GM23338 (cell line): Measurements from ENCODE around the gene SPATA33. TPM values are rescaled to one million over a fixed set of nuclear protein-coding genes. Genes with fewer than 3 reads are reported as not detected.

Source experiments
- ATAC-seq: fragments of 200-7000 bp; cut with Tn5 transposase; 3 replicates; pipeline ENCODE4 v1.9.1; 2020
- DNase-seq: peaks from one replicate; pipeline ENCODE4 v3.0.0-alpha.2; 2015; ENCODE audit warnings: low spot score
- H2AFZ ChIP-seq: fragments of 200-600 bp; sonication (generic); 2 replicates; pipeline ENCODE4 v1.8.0; 2016; ENCODE audit warnings: antibody characterized with exemption, mild to moderate bottlenecking, moderate library complexity
- H3F3A ChIP-seq: fragments of 200-600 bp; sonication (generic); replicated peaks from 2 replicates; pipeline ENCODE4 v1.8.0; 2017; ENCODE audit warnings: antibody characterized with exemption, mixed run types, low read depth
- H3K27ac ChIP-seq: fragments of 200-600 bp; sonication (generic); 2 replicates; pipeline ENCODE4 v1.6.1; 2016; ENCODE audit warnings: low read depth
- H3K27me3 ChIP-seq: fragments of 200-600 bp; sonication (generic); 2 replicates; pipeline ENCODE4 v1.8.0; 2016; ENCODE audit warnings: mild to moderate bottlenecking, mixed run types, moderate library complexity; ENCODE audit not compliant: insufficient read depth
- H3K36me3 ChIP-seq: fragments of 200-600 bp; sonication (generic); 2 replicates; pipeline ENCODE4 v1.8.0; 2016; ENCODE audit warnings: mild to moderate bottlenecking; ENCODE audit not compliant: insufficient read depth
- H3K4me1 ChIP-seq: fragments of 200-600 bp; sonication (generic); 2 replicates; pipeline ENCODE4 v1.8.0; 2016; ENCODE audit warnings: mild to moderate bottlenecking, moderate library complexity; ENCODE audit not compliant: insufficient read depth
- H3K4me2 ChIP-seq: fragments of 200-600 bp; sonication (generic); 2 replicates; pipeline ENCODE4 v1.7.1; 2017; ENCODE audit warnings: mixed run types
- H3K4me3 ChIP-seq: fragments of 200-600 bp; sonication (generic); 2 replicates; pipeline ENCODE4 v1.6.1; 2016; ENCODE audit warnings: mixed run types
- H3K79me2 ChIP-seq: fragments of 200-600 bp; sonication (generic); replicated peaks from 2 replicates; pipeline ENCODE4 v1.8.0; 2017; ENCODE audit warnings: mild to moderate bottlenecking; ENCODE audit not compliant: insufficient read depth
- H3K9me2 ChIP-seq: fragments of 200-600 bp; sonication (generic); 2 replicates; pipeline ENCODE4 v1.8.0; 2017; ENCODE audit not compliant: insufficient read depth
- H4K20me1 ChIP-seq: fragments of 200-600 bp; sonication (generic); replicated peaks from 2 replicates; pipeline ENCODE4 v1.8.0; 2017; ENCODE audit warnings: mild to moderate bottlenecking; ENCODE audit not compliant: insufficient read depth
- H3K27ac Mint-ChIP-seq: 2 replicates; pipeline ENCODE4 v1.8.0; 2020; ENCODE audit warnings: inconsistent platforms, mild to moderate bottlenecking, moderate library complexity, mixed read lengths
- H3K27me3 Mint-ChIP-seq: 3 replicates; pipeline ENCODE4 v1.8.0; 2022; ENCODE audit warnings: low read depth, mild to moderate bottlenecking, moderate library complexity, mixed read lengths, inconsistent platforms; ENCODE audit not compliant: insufficient read depth, poor library complexity
- H3K36me3 Mint-ChIP-seq: 3 replicates; pipeline ENCODE4 v1.8.0; 2021; ENCODE audit warnings: low read depth, mild to moderate bottlenecking, inconsistent platforms, moderate library complexity, mixed read lengths
- H3K4me1 Mint-ChIP-seq: 3 replicates; pipeline ENCODE4 v1.8.0; 2020; ENCODE audit warnings: mild to moderate bottlenecking, inconsistent platforms, mixed read lengths
- H3K4me3 Mint-ChIP-seq: 3 replicates; pipeline ENCODE4 v1.8.0; 2021; ENCODE audit warnings: moderate library complexity, mild to moderate bottlenecking, inconsistent platforms, mixed read lengths
- H3K9me3 Mint-ChIP-seq: 3 replicates; pipeline ENCODE4 v1.8.0; 2020; ENCODE audit warnings: moderate library complexity, mild to moderate bottlenecking, inconsistent platforms, mixed read lengths
- CREB1 ChIP-seq: fragments of 250-450 bp; sonication (Bioruptor Pico); IDR thresholded peaks from 2 replicates; pipeline ENCODE4 v1.5.0; 2020; ENCODE audit warnings: low read depth, mild to moderate bottlenecking, moderate library complexity
- EZH2 ChIP-seq: fragments of 200-600 bp; sonication (generic); IDR thresholded peaks from one replicate; pipeline ENCODE4 v1.8.0; 2017; ENCODE audit warnings: antibody characterized with exemption, mild to moderate bottlenecking, low read depth; ENCODE audit not compliant: unreplicated experiment
- JUNB ChIP-seq: IDR thresholded peaks from one replicate; pipeline ENCODE4 v1.6.1; 2016; ENCODE audit warnings: antibody characterized with exemption; ENCODE audit not compliant: unreplicated experiment
- NANOG ChIP-seq: IDR thresholded peaks from 2 replicates; pipeline ENCODE4 v1.6.1; 2016; ENCODE audit warnings: antibody characterized with exemption, borderline replicate concordance
- POLR2AphosphoS5 ChIP-seq: IDR thresholded peaks from 2 replicates; pipeline ENCODE4 v1.6.1; 2016; ENCODE audit warnings: antibody characterized with exemption, low read depth
- STAT1 ChIP-seq: IDR thresholded peaks from one replicate; pipeline ENCODE4 v1.6.1; 2016; ENCODE audit warnings: antibody characterized with exemption; ENCODE audit not compliant: unreplicated experiment
- ZNF114 ChIP-seq: fragments of 250-450 bp; sonication (Bioruptor Pico); IDR thresholded peaks from 2 replicates; pipeline ENCODE4 v1.5.0; 2020; ENCODE audit warnings: mild to moderate bottlenecking, moderate library complexity
- ZNF331 ChIP-seq: fragments of 250-450 bp; sonication (Bioruptor Pico); IDR thresholded peaks from 2 replicates; pipeline ENCODE4 v1.5.0; 2020; ENCODE audit warnings: low read depth, mild to moderate bottlenecking, moderate library complexity
- polyA plus RNA-seq: library from polyadenylated mRNA; unstranded; fragments of >200 nt; fragmentation: Nextera tagmentation; extraction: Ambion mirVana; gene quantifications from 2 replicates; pipeline ENCODE4 v1.2.1, GENCODE V29; 2016
- total RNA-seq: library from RNA; depleted of rRNA; stranded (reverse); fragments of >200 nt; shearing (Covaris generic); gene quantifications from 2 replicates; pipeline ENCODE4 v1.2.3, GENCODE V29; 2014
- TF ChIP-seq, protein P1 (sequence below): fragments of 250-450 bp; sonication (Bioruptor Pico); IDR thresholded peaks from 2 replicates; pipeline ENCODE4 v1.5.0; 2020; ENCODE audit warnings: mild to moderate bottlenecking, moderate library complexity
- TF ChIP-seq, protein P2 (sequence below): IDR thresholded peaks from 2 replicates; pipeline ENCODE4 v1.6.1; 2016; ENCODE audit warnings: antibody characterized with exemption
- TF ChIP-seq, protein P3 (sequence below), 2 experiments: fragments of 200-600 bp in 1 of 2; sonication (generic) in 1 of 2; conservative IDR thresholded peaks; 2 replicates each; pipeline versions ENCODE4 v1.5.1 to v1.6.1; 2016 to 2017; ENCODE audit warnings: antibody characterized with exemption in 2 of 2, low read depth in 2 of 2, mild to moderate bottlenecking in 2 of 2, moderate library complexity in 1 of 2

The SPATA33 gene
- total and polyA plus RNA-seq, 2 experiments from 2014 or later, result 5.8 to 17.4 TPM

DNA sequence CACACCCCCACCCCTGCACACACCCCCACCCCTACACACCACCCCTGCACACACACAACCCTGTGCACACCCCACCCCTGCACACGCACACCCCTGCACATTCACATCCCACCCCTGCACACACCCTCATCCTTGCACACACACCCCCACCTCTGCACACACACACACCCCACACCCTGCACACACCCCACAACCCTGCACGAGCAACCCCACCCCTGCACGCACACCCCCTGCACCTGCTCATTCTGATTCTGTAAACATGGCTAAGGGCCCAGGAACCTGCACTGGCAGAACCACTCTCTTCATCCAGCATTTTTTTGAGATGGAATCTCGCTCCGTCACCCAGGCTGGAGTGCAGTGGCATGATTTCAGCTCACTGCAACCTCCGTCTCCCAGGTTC, 18.3 kb upstream of the SPATA33 start (continued):
- TF ChIP-seq, protein P1, sequence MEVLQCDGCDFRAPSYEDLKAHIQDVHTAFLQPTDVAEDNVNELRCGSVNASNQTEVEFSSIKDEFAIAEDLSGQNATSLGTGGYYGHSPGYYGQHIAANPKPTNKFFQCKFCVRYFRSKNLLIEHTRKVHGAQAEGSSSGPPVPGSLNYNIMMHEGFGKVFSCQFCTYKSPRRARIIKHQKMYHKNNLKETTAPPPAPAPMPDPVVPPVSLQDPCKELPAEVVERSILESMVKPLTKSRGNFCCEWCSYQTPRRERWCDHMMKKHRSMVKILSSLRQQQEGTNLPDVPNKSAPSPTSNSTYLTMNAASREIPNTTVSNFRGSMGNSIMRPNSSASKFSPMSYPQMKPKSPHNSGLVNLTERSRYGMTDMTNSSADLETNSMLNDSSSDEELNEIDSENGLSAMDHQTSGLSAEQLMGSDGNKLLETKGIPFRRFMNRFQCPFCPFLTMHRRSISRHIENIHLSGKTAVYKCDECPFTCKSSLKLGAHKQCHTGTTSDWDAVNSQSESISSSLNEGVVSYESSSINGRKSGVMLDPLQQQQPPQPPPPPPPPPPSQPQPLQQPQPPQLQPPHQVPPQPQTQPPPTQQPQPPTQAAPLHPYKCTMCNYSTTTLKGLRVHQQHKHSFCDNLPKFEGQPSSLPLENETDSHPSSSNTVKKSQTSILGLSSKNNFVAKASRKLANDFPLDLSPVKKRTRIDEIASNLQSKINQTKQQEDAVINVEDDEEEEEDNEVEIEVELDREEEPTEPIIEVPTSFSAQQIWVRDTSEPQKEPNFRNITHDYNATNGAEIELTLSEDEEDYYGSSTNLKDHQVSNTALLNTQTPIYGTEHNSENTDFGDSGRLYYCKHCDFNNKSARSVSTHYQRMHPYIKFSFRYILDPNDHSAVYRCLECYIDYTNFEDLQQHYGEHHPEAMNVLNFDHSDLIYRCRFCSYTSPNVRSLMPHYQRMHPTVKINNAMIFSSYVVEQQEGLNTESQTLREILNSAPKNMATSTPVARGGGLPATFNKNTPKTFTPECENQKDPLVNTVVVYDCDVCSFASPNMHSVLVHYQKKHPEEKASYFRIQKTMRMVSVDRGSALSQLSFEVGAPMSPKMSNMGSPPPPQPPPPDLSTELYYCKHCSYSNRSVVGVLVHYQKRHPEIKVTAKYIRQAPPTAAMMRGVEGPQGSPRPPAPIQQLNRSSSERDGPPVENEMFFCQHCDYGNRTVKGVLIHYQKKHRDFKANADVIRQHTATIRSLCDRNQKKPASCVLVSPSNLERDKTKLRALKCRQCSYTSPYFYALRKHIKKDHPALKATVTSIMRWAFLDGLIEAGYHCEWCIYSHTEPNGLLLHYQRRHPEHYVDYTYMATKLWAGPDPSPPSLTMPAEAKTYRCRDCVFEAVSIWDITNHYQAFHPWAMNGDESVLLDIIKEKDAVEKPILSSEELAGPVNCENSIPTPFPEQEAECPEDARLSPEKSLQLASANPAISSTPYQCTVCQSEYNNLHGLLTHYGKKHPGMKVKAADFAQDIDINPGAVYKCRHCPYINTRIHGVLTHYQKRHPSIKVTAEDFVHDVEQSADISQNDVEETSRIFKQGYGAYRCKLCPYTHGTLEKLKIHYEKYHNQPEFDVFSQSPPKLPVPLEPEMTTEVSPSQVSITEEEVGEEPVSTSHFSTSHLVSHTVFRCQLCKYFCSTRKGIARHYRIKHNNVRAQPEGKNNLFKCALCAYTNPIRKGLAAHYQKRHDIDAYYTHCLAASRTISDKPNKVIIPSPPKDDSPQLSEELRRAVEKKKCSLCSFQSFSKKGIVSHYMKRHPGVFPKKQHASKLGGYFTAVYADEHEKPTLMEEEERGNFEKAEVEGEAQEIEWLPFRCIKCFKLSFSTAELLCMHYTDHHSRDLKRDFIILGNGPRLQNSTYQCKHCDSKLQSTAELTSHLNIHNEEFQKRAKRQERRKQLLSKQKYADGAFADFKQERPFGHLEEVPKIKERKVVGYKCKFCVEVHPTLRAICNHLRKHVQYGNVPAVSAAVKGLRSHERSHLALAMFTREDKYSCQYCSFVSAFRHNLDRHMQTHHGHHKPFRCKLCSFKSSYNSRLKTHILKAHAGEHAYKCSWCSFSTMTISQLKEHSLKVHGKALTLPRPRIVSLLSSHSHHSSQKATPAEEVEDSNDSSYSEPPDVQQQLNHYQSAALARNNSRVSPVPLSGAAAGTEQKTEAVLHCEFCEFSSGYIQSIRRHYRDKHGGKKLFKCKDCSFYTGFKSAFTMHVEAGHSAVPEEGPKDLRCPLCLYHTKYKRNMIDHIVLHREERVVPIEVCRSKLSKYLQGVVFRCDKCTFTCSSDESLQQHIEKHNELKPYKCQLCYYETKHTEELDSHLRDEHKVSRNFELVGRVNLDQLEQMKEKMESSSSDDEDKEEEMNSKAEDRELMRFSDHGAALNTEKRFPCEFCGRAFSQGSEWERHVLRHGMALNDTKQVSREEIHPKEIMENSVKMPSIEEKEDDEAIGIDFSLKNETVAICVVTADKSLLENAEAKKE (CRISPR knock-in tag), result no peak
- TF ChIP-seq POLR2AphosphoS5, result no peak
- TF ChIP-seq ZNF114 (CRISPR knock-in tag), result no peak
- TF ChIP-seq STAT1, result no peak
- TF ChIP-seq NANOG, result no peak
- TF ChIP-seq EZH2, result no peak

DNA sequence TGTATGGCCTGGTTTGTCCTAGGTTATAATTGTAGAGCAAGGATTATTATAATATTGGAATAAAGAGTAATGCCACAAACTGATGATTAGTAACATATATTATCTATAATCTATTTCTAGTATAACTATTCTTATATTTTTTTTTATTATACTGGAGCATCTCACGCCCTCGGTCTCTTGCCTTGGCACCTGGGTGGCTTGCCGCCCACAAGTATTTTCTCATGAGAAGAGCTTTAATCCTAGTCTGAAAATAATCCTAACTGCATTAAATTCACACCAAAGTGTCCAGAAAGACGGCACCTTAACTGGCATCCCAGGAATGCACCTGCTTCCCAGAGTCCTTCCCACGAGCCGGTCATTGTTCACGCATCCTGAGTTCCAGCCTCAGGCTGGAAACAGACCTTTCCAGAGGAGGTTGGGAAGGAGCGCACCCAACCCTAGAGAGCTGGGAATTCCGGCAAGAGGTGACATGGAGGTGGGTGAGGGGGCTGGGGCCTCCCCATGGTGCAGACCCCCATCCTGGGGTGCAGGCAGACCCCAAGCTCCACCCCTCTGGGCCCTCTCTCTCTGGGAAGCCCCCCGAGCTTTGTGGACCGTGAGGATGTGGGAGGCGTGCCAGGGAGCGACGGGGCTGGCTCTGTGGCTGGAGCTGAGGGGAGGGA, 16.0 kb upstream of the SPATA33 start:
- no peaks in the 10 kb centered on the region for H3K27me3 ChIP-seq
- H3K27ac ChIP-seq, result no peak overlapping the region
- 0 out of 2 replicates have a peak, but pooled peaks cover 3% of the 10 kb centered on the region for H4K20me1 ChIP-seq
- no peak overlapping the region for H3K4me2 ChIP-seq
- Mint-ChIP-seq H3K4me3 (no peak overlapping the region), H3K4me1 (peaks cover 6% of the 10 kb centered on the region; the same call in 2 of the 3 replicates), H3K27ac (no peak overlapping the region), H3K36me3 (peaks cover 10% of the 10 kb centered on the region), H3K27me3 (peaks cover 14% of the 10 kb centered on the region), H3K9me3 (no peaks in the 10 kb centered on the region; the same call in 2 of the 3 replicates)
- no peaks in the 10 kb centered on the region for H3K4me1 ChIP-seq
- peaks cover 4% of the 10 kb centered on the region; the same call in 1 of the 2 replicates for H3F3A ChIP-seq
- no peaks in the 10 kb centered on the region for H3K9me2 ChIP-seq
- ATAC-seq (peak; percentile 12; the same call in 2 of the 3 replicates), DNase-seq (peak; percentile 66)
- no peaks in the 10 kb centered on the region for H3K36me3 ChIP-seq
- no peaks in the 10 kb centered on the region for H3K79me2 ChIP-seq
- no peak overlapping the region for H2AFZ ChIP-seq
- H3K4me3 ChIP-seq, result no peak overlapping the region
- TF ChIP-seq CREB1 (CRISPR knock-in tag), result no peak
- no peak for TF ChIP-seq NANOG
- no peak for TF ChIP-seq JUNB
- no peak for TF ChIP-seq ZNF114 (CRISPR knock-in tag)
- TF ChIP-seq, protein P2, sequence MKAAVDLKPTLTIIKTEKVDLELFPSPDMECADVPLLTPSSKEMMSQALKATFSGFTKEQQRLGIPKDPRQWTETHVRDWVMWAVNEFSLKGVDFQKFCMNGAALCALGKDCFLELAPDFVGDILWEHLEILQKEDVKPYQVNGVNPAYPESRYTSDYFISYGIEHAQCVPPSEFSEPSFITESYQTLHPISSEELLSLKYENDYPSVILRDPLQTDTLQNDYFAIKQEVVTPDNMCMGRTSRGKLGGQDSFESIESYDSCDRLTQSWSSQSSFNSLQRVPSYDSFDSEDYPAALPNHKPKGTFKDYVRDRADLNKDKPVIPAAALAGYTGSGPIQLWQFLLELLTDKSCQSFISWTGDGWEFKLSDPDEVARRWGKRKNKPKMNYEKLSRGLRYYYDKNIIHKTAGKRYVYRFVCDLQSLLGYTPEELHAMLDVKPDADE, result no peak
- TF ChIP-seq, protein P3, sequence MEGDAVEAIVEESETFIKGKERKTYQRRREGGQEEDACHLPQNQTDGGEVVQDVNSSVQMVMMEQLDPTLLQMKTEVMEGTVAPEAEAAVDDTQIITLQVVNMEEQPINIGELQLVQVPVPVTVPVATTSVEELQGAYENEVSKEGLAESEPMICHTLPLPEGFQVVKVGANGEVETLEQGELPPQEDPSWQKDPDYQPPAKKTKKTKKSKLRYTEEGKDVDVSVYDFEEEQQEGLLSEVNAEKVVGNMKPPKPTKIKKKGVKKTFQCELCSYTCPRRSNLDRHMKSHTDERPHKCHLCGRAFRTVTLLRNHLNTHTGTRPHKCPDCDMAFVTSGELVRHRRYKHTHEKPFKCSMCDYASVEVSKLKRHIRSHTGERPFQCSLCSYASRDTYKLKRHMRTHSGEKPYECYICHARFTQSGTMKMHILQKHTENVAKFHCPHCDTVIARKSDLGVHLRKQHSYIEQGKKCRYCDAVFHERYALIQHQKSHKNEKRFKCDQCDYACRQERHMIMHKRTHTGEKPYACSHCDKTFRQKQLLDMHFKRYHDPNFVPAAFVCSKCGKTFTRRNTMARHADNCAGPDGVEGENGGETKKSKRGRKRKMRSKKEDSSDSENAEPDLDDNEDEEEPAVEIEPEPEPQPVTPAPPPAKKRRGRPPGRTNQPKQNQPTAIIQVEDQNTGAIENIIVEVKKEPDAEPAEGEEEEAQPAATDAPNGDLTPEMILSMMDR (conservative IDR thresholded peaks at IDR 0.05; ENCODE audit: low read depth in 2 of 2), result no peak
- TF ChIP-seq ZNF331 (CRISPR knock-in tag), result no peak
- TF ChIP-seq POLR2AphosphoS5, result no peak
- no peak for TF ChIP-seq EZH2
- TF ChIP-seq STAT1, result no peak
